Measurements from ENCODE around the gene SETD1A.

Gene SETD1A

GRCh38 chr16:30953511-30954124, 3.9 kb upstream of the SETD1A start:
- peak in 1 of 2 donors; percentile 42 for DNase-seq (ENCODE audit: low read depth in 2 of 2)

GRCh38 chr16:30954993-30955392, 2.6 kb upstream of the SETD1A start:
- DNase-seq (ENCODE audit: low read depth in 2 of 2), result no peak

GRCh38 chr16:30956601-30957455, 726 bp upstream of the SETD1A start:
- DNase-seq (ENCODE audit: low read depth in 2 of 2), result peak; percentile 69 to 83

GRCh38 chr16:30958175-30959079, 873 bp downstream of the SETD1A start:
- no peak for DNase-seq (ENCODE audit: low read depth in 2 of 2)

GRCh38 chr16:30961384-30961783, 3.8 kb downstream of the SETD1A start:
- no peak for DNase-seq (ENCODE audit: low read depth in 2 of 2)

GRCh38 chr16:30963925-30964511, 6.5 kb downstream of the SETD1A start:
- no peak for DNase-seq (ENCODE audit: low read depth in 2 of 2)

GRCh38 chr16:30964574-30965226, 7.1 kb downstream of the SETD1A start:
- no peak for DNase-seq (ENCODE audit: low read depth in 2 of 2)

GRCh38 chr16:30965436-30965835, 7.9 kb downstream of the SETD1A start:
- no peak for DNase-seq (ENCODE audit: low read depth in 2 of 2)

- DNase-seq (ENCODE audit: low read depth in 2 of 2), result no peak
These were observed 8.6 kb downstream of the SETD1A start for GRCh38 chr16:30966033-30966619.

GRCh38 chr16:30967795-30968194, 10.2 kb downstream of the SETD1A start:
- no peak for DNase-seq (ENCODE audit: low read depth in 2 of 2)

GRCh38 chr16:30969246-30969842, 11.8 kb downstream of the SETD1A start:
- no peak for DNase-seq (ENCODE audit: low read depth in 2 of 2)

GRCh38 chr16:30971298-30971697, 13.7 kb downstream of the SETD1A start:
- no peak for DNase-seq (ENCODE audit: low read depth in 2 of 2)

- DNase-seq (ENCODE audit: low read depth in 2 of 2), result no peak
These were observed 15.3 kb downstream of the SETD1A start for GRCh38 chr16:30972872-30973271.

GRCh38 chr16:30974348-30974747, 16.8 kb downstream of the SETD1A start:
- no peak for DNase-seq (ENCODE audit: low read depth in 2 of 2)

- DNase-seq (ENCODE audit: low read depth in 2 of 2), result no peak
These were observed 18.9 kb downstream of the SETD1A start for GRCh38 chr16:30976486-30976885.

- no peak for DNase-seq (ENCODE audit: low read depth in 2 of 2)
These were observed 19.9 kb downstream of the SETD1A start for GRCh38 chr16:30977502-30977901.

- DNase-seq (ENCODE audit: low read depth in 2 of 2), result no peak
These were observed 21.8 kb downstream of the SETD1A start for GRCh38 chr16:30979170-30980022.

GRCh38 chr16:30980023-30980371, 22.4 kb downstream of the SETD1A start:
- no peak for DNase-seq (ENCODE audit: low read depth in 2 of 2)

- no peak for DNase-seq (ENCODE audit: low read depth in 2 of 2)
These were observed 22.9 kb downstream of the SETD1A start for GRCh38 chr16:30980434-30980833.

- no peak for DNase-seq (ENCODE audit: low read depth in 2 of 2)
These were observed 23.4 kb downstream of the SETD1A start for GRCh38 chr16:30980959-30981358.

Measured in stimulated activated CD8-positive, alpha-beta memory T cell treated with anti-CD3 and anti-CD28 coated beads, Interleukin-2, amount 100 ng/mL, for 1 hour (primary cell).